Hematopoietic multipotent progenitor cell treated with erythropoietin and hydrocortisone succinate and interleukin-3 and kit ligand, for 17 days (in vitro differentiated cells): ENCODE data around the gene RAB11FIP5.
"Not testable (repeated sequence)": the region's sequence is repeated elsewhere in the genome, so short reads cannot be mapped to it uniquely, and the experiment has no call there.

ENCODE experiments used
- DNase-seq: peaks from one replicate; pipeline ENCODE4 v3.0.0-alpha.2; 2015; ENCODE audit warnings: low spot score

The RAB11FIP5 gene

DNA sequence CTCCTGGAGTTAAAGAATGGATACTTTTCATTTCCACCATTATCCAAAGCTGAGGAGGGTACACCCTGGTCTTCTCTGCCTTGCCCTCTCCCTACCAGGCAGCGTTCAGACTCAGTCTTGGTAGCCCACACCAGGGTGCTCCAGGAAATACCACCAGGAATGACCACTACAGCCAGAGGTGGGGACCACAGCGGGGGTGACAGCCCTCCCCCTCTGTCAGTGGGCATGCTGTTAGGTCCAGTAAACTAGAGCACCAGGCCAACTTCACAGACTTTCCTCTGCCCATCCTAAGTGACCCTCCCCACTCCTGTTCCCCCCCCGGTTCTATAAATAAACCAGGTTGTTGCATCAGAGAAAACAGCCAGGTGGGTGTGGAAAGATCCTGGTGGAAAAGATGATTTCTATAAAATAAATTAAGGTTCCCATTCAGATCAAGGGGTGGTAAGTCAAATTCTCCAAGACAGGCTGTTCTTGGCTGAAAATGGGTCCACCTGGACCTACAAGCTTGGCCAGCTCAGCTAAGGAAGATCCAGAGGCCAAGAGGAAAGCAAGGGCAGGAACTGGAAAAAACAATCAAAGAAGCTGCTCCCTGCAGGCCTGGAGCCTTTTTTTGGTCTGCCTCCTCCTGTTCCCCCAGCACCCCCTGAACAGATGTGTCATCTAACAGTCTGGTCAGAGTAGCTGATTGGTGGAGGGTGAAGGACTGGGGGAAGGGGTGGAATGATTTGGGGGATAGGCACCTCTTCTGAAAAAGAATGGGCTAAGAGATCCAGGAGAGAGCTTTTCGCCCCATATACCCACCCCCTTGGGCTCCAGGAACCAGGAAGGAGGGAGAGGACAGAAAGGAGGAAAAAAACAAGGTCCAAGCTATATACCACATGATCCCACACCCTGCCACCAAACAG lies 2.3 kb downstream of the RAB11FIP5 start:
- DNase-seq: no peak

DNA sequence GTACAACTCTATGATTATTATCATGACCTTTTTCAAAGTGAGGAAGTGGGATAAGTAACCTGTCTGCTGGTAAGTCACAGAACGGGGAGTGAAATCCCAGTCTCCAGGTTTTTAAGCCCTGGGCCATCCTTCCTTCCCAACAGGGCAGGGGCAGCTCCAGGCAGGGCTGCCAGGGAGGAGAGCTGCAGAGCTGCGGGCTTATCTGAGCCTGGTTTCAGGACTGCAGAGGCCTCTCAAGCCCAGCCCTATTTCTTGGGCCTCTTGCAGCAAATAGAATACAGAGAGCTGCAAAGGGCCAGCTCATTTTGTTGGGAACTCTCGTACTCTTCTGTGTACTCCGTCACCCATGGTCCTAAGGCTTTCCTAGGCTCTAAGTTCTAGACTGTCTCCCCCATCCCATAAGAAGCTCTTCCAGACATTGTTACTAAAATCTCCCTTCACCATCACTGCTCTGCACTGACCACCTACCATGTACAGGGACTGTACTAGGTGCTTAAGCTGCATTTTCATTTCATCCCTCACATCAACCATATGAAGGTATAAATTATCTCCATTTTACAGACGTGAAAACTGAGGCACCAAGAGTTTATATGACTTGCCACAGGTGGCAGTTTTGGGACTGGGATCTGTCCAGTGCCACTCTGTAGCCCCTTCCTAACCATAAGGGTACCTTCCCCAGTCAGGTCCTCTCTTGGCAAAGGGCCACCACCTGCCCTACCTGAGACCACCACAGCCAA lies 3.1 kb downstream of the RAB11FIP5 start:
- DNase-seq: no peak

GRCh38 chr2:73107211-73107926 lies 5.4 kb downstream of the RAB11FIP5 start:
- DNase-seq: no peak

DNA sequence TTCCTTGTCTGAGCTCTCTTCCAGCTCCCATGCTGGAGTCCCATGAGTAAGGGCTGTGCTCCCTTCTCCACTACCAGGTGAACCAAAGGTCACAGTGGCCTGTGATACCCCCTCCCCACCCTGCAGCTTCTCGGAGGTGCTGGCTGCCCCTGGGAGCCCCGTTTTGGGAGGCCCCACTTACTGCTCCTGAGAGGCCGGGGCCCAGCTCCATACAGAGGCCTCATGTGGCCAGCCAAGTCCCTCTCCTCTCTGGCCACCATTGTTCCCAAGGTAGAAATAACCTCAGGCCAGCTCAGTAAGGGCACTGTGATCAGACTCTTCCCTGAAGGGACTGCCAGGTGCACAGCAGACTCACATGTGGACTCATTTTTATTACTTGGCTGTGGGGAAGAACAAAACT lies 6.0 kb downstream of the RAB11FIP5 start:
- DNase-seq: no peak

DNA sequence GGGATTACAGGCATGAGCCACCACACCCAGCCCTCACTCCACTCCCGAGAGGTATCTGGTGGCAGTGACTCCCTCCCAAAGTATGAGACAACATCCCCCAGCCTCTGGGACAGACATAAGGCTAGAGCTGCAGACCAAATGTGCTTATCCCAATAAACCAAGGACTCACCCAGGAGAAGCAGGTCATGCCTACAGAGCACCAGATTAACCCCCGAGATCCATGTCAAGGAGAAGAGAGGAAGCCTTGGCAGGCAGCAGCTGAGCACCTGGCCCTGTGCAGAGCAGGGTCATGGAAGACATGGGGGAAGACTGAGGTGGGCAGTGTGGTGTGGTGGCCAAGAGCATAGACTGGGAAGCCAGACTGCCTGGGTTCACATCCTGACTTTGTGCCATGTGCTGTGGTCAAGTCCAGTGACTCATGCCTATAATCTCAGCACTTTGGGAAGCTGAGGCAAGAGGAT lies 7.2 kb downstream of the RAB11FIP5 start:
- no peak for DNase-seq

DNA sequence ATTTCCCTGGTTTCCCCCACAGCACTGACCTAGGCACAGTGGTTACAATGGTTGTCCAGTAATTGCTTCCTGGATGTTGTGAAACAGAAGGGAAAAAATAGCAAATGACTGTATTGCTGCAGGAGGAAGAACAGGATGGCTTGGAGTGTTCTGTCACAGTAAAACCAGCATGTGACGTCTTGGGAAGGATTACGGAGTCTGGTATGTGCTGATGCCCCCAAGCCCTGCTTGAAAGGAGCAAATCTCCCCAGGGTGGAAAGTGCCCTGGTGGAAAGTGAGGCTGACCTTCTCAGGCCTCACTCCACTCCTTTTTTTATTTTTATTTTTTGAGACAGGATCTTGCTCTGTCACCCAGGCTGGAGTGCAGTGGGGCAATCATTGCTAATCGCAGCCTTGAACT lies 7.8 kb downstream of the RAB11FIP5 start:
- DNase-seq: no peak

- DNase-seq: no peak
Observed at GRCh38 chr2:73103018-73103542, 9.7 kb downstream of the RAB11FIP5 start.

- DNase-seq: no peak
Observed at GRCh38 chr2:73101626-73102256, 11.0 kb downstream of the RAB11FIP5 start.

DNA sequence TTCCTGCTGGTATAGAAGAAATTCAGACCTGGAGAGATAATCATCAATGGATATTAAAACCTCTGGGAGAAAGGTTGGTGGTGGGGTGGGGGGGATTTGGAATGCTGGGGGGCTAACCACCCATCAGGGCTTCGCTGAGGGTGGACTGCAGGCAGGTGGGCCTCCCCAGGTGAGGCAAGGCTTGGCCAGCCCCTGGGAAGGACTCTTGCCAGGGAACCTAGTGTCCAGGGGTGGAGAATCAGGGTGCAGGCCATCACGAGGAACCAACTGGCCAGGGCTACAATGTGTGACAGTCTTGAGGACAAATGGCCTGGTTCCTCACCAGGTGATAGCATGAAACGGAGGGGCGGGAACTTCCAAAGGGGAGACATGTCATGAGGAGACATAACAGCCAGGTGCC lies 11.8 kb downstream of the RAB11FIP5 start:
- no peak for DNase-seq

DNA sequence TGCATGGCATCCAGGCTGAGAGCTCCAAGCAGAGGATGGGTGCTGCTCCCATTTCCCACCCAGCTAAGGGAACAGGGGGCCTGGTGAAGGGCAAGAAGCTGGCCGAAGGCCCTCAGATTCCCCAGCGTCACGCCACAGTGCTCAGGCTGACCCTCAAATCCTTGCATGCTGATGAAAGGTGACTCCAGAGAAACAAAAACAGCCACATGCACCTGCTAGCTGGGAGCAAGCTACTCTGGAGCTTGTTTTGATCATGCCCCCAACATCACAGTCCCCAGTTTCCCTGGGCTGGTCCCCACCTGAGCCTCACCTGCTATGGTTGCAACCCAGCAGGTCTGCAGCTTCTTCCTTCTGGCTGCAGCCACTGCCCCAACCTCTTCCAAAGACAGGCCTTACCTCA lies 13.3 kb downstream of the RAB11FIP5 start:
- DNase-seq: no peak

- no peak for DNase-seq
Observed at GRCh38 chr2:73095910-73096309, 16.8 kb downstream of the RAB11FIP5 start.

- DNase-seq: not testable (repeated sequence)
Observed at GRCh38 chr2:73093601-73094218, 19.0 kb downstream of the RAB11FIP5 start.

DNA sequence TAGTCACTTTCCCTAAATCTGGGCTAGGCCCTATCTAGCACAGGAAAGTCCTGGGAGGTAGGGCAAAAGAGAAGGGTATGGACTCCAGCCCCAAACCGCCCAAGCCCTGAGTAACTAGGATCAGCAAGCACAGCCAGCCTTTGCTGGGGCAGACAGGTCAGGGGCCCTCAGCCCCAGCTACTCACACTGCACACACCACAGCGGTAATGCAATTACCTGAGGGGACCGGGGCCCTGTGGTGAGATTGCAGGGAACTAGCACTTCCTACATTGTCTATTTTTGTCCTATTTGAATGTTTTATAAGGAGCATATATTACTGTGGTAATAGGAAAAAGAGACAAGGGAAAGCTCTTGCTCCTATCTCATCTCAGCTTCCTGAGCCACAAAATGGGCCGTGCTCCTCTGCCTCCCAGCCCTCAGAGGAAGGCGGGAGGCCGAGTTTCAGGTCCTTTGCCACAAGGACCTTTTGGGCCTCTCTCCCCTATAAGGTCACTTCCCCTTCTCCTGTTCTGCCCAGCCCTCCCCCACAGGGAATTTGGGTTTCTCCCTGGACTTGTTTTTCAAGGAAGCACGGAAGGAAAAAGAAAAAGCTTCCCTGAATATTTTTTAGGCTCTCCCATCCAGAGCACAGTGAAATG lies 20.5 kb downstream of the RAB11FIP5 start:
- DNase-seq: no peak

- no peak for DNase-seq
Observed at GRCh38 chr2:73091696-73092095, 21.1 kb downstream of the RAB11FIP5 start.

DNA sequence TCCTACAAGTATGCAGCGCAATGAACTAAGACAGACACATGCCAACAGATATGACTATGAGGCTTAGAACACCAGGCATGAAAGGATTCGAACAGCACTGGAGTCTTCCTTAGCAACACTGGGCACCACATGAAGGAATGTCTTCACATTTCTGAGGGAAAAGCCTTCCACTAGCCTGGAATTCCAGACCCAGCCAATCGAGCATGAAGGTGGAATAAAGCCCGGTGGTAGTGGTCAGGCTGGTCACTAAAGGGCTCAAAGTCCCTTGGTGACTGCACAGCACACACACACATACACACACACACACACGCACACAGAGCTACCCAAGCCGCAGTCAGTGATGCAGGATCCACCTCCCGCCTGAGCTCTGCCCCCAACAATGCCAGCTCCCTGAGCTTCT lies 21.6 kb downstream of the RAB11FIP5 start:
- DNase-seq: no peak

DNA sequence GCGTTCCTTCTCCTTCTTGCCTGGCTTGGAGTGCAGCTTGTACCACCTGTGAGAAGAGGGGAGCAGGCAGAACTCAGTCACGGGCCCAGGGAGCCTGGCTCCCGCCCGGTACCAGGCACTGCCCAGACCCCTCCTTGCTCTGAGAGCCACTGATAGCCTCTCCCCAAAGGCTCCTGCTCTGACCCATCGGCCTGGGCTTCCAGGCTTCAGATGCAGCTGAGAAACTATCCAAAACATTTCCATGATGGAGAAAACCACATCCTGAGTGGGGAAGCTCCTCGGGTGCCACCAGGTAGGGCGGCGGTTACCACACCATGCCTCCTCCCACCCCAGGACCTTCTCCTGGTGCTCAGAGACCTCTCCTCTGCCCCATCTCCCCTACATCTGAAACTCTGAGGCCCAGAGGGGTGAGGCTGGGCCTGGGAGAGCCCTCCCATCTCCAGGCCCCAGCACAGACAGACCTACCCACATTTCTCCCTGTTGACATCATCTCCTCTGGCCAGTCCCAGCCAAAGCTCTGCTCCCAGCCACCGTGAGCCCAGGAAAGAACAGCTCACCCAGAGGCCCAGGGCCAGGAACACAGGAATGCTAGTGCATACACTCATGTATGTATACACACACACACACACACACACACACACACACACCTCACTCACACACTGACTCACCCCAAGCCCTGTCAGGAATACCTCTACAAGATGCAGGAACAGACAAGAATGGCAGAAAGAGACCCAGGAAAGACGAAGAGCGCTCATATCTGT lies 23.3 kb downstream of the RAB11FIP5 start:
- DNase-seq: no peak

DNA sequence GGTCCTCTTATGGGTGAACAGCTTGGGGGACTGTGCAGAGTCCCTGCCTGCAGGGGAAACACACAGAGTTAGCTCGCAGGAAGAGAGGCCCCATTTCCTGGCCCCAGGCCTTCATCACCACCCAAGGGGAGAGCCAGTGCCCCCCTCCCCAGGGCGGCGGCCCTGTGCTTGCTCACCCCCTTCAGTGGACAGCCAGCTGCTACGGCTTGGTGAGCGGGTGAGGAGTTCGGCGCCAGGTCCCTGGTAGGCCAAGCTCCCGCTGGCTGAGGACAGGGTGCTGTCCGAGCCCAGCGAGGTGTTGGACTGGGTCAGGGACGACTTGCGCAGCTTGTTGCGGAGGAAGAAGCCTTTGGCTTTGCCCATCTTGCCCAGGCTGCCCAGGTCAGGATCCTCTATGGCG lies 24.0 kb downstream of the RAB11FIP5 start:
- DNase-seq: no peak

GRCh38 chr2:73088211-73088610 lies 24.5 kb downstream of the RAB11FIP5 start:
- no peak for DNase-seq

GRCh38 chr2:73087311-73087710 lies 25.4 kb downstream of the RAB11FIP5 start:
- no peak for DNase-seq

GRCh38 chr2:73085691-73086090 lies 27.1 kb downstream of the RAB11FIP5 start:
- DNase-seq: peak; percentile 66
